Prostate gland (tissue), 2 donors: ENCODE data around the gene FDXR.

Source experiments
- POLR2AphosphoS5 ChIP-seq: sonication (generic); formaldehyde crosslinking; IDR thresholded peaks from one replicate; pipeline ENCODE4 v1.6.1; 2017; ENCODE audit warnings: antibody characterized with exemption
- TF ChIP-seq, protein P1 (sequence below), 4 experiments: fragments of 200-600 bp in 2 of 4; fragments of 450-650 bp in 2 of 4; sonication (generic) in 2 of 4; IDR thresholded peaks; 1 replicate in 3 of 4; 2 replicates in 1 of 4; pipeline ENCODE4 v1.5.1; 2016 to 2019; ENCODE audit warnings: antibody characterized with exemption in 4 of 4, mild to moderate bottlenecking in 2 of 4, moderate library complexity in 2 of 4

DNA sequence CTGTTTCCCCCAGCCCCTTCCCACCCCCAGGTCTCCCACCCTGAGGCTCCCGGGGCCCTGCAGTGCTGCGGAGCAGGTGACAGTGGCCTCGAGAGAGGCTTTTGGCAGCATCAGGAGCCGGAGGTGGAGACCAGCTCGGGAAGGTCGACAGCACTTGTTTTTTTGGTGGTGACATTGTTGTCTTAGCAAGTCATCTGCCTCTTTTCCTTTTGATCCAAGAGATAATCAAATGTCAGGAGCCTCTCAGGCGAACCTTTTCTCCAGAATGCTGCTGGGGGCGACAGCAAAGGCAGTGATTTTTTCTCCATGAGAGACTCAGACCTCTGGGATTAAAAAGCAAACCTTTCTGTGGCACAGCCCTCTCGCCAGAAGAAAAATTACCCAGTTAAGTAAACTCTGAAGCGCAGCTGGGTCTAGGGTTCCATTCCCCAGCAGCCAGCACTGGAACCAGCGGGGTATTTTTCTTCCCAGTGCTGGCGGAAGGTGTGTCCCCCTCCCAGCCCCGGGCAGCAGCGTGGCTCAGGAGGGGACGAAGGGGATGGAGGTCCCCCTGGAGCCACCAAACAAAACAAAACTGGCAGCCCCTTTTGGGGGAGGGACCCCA is 50.4 kb downstream of the FDXR start:
- TF ChIP-seq, protein P1, sequence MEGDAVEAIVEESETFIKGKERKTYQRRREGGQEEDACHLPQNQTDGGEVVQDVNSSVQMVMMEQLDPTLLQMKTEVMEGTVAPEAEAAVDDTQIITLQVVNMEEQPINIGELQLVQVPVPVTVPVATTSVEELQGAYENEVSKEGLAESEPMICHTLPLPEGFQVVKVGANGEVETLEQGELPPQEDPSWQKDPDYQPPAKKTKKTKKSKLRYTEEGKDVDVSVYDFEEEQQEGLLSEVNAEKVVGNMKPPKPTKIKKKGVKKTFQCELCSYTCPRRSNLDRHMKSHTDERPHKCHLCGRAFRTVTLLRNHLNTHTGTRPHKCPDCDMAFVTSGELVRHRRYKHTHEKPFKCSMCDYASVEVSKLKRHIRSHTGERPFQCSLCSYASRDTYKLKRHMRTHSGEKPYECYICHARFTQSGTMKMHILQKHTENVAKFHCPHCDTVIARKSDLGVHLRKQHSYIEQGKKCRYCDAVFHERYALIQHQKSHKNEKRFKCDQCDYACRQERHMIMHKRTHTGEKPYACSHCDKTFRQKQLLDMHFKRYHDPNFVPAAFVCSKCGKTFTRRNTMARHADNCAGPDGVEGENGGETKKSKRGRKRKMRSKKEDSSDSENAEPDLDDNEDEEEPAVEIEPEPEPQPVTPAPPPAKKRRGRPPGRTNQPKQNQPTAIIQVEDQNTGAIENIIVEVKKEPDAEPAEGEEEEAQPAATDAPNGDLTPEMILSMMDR (IDR thresholded peaks at IDR 0.05) = no peak
- no peak for TF ChIP-seq POLR2AphosphoS5
